NCI-H2171 (cell line): ENCODE results near the gene ITFG1.
"Not testable (repeated sequence)": the region's sequence is repeated elsewhere in the genome, so short reads cannot be mapped to it uniquely, and the experiment has no call there.

Experiments used
- DNase-seq: peaks from one replicate; lab custom pipeline; 2025; lab: John Stamatoyannopoulos, UW

ITFG1 gene

DNA sequence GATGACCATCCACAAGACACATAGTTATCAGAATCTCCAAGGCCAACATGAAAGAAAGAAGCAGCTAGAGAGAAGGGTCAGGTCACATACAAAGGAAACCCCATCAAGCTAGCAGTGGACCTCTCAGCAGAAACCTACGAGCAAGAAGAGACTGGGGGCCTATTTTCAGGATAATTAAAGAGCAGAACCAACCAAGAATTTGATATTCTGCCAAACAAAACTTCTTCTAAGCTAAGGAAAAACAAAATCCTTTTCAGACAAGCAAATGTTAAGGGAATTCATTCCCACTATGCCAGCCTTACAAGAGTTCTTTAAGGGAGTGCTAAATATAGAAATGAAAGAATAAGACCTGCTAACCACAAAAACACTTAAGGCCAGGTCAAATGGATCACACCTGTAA is 47.8 kb downstream of the ITFG1 start:
- DNase-seq: no peak

DNA sequence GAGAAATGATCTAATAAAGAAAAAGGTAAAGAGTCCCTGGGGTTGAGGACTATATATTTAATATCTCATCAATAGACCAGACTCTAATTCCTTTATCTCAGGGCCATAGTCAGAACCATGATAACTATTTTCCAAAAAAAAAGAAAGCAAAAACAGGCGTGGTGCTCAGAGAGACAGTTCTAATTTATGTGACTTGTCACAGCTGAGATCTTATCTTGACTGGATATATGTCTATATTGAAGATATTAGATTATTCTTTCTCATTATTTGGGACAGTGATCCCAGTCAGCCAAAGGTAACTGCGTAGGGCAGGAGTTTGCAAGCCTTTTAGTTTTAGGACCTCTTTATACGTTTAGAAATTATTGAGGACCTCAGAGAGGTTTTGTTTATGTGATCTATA is 52.4 kb downstream of the ITFG1 start:
- DNase-seq: no peak

DNA sequence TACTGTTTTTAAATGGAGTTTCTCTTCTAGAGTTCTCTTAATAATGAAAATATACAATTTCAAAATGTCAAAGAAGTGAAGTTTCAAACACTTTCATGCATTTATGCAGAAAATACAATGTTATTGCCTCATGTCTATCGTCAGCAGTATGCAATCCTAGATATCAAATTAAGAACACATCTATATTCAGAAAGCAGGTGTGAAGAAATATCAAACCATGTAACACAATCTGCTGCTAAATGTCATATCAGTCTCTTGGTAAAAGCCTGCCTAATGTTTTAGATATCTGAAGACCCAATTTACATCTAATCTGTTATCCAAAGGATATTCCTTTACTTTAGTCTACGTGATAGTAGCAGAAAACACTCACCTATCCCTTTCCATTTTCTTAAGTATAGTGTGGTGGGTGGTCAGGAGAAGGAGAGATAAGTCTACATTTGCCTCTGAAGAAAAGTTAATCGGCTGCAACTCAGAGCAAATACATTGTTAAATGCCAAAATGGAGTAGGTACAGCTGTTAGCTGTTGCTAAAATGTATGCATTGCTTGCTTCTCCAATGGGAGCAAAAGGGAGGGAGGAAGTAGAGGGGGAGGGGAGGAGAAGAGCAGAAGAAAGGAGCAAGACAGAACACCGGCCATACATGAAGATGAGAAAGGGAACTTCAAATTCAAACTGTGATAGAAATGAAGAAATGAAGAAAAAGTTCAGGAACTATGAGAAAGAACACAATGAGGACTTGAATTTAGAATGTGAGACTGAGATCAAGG is 64.9 kb downstream of the ITFG1 start:
- no peak for DNase-seq

DNA sequence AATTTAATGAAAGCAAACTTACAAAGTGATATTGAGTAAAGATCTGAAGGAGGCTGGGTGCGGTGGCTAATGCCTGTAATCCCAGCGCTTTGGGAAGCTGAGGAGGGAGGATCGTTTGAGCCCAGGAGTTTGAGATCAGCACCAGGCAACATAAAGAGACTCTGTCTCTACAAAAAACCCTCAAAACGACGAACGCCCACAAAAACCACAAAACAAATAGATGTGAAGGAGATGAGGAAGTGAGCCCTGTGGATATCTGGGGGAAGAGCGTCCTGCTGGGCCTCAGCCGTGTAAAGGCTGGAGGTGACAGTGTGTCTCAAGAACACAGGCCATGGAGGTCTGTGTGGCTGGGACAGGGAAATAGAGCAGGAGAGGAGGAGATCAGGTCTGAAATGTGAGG is 68.8 kb downstream of the ITFG1 start:
- no peak for DNase-seq

DNA sequence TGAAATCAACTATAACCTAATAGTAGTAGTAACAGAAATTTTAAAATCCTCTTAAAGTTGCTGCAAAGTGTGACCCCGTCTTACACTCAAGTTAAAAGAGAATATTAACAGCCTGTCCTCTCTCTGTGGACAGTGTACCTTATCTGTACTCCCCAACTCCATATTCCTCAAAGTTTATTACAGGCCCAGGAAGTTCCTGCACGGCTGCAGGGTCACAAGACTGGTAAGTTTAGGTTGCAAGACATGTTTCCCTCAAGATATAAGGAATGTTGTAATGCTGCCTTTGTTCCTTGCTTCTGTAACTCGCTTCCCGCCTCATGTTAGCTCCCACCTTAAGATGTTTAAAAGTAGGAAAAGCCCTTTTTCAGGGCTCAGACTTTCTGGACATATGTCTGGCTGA is 72.2 kb downstream of the ITFG1 start:
- DNase-seq: no peak

DNA sequence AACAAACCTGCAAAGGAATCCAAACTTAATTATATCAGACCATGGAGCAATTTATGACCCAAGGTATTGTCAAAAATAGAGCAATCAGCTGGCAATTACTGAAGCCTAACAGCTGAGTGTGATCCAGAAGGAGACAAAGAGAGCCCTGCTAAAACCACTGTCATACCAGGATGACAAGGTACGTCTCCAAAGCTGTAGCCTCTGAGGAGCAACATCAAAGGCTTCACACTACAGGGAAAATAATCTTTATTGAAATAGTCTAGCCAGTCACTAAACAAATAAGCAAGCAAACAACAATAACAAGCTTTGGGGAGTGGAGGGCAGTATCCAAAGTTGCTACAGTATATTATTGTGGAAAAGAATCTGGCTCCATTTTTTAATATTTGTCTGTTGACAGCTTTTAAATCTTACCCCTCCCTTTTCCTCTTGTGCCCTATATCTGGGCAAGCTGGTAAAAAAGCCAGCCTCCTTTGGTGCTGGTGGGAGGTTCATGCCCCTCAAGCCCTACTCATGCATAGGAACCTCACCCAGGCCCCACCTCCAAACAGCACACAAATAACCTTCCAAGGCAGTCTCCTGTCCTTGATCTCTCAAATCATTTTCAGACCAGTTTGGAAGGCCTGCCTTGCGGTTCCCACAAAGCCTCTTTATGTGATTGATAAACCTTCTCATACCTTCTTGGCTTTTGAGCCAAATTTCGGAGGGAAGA is 73.7 kb downstream of the ITFG1 start:
- no peak for DNase-seq

DNA sequence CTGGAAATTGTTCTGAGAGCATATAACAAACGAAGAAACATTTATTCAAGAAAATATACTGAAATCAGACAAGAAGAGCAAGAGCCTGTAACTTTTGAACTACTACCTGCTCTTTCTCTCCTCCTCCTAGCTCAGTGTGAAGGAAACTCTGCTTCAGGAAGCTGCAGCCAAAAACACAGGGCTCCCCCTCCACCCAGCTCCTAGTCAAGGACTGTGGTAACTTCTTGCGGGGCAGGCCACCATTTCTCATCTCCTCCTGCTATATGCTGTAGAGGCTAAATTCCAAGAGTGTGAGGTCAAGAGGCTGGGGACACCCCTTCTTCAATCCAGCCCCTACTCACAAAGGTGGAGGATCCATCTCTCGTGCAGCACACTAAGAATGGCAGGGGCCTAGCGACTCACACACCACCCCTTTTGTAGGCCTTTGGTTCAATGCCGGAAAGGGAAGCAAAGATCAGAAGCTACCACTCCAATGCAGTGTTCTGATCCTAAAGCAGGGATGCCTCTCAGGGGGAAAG is 74.6 kb downstream of the ITFG1 start:
- no peak for DNase-seq

DNA sequence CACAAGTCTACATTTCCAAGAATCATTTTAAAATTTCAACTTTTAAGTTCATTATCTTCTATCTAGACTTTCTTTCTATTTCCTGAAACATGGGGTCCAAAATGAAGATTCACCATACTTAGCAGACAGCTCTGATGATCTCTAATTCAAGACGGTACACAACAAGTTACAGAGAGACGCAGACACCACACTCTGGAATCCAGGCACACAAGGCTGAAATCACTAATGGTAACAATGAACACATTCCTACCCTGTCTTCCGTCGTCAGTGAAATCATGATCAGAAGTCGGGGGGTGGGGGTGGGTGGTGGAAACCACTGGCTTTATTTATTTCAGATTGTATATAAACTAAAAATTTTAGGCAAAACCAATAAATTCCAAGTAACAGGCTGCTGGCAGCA is 78.5 kb downstream of the ITFG1 start:
- no peak for DNase-seq

DNA sequence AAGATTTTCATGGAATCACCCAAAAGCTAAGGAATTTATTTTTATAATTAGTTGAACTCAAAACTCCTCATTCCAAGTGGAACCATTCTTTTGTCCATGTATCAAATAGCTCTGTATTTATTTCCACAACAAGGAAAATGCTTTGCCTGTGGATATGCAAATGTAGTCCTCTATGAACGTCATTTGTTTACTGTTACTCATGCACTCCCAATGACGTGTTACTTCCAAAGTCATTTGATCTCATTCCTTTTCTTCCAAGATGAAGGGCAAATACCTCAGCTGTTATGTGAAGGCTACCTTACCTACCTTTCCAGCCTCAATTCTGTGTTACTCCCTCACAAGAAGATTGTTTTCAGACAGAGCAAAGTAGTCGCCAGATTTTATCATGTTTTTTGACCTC is 83.7 kb downstream of the ITFG1 start:
- DNase-seq: no peak

DNA sequence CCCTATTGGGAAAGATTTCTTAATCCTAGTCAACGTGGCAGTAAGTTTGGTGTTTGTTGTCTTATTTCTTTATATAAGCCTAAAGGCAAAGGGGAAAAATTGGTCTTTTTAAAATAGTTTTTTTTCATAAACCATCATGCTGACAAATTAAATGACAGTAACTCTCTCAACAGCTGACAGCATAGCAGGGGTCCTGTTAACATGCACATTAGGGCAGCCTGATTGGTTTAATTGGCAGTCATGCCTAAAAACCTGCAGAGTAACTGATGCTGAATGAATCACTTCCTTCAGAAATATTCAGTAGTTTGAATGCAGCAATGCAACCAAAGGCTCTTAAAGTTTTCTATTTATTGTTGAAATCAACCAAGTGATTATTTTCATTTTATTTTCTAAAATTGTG is 85.4 kb downstream of the ITFG1 start:
- DNase-seq: peak; percentile 20

DNA sequence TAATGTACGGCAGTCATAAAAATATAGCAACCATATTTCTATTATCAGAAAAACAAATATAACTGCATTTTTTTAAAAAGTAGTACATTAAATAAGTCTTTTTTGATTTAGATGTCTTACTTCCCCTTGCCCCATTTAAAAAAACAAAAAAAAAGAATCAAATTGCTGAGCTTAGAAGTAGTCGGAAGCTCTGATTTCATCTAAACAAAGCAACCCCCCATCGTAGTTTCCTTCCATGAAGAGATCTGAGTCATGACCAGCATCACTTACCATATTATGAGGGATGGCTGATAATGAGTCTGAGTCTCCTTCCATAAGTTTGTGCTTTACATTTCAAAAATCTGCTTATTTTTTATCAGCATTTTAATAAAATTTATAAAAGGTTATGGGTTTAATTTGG is 86.2 kb downstream of the ITFG1 start:
- no peak for DNase-seq

DNA sequence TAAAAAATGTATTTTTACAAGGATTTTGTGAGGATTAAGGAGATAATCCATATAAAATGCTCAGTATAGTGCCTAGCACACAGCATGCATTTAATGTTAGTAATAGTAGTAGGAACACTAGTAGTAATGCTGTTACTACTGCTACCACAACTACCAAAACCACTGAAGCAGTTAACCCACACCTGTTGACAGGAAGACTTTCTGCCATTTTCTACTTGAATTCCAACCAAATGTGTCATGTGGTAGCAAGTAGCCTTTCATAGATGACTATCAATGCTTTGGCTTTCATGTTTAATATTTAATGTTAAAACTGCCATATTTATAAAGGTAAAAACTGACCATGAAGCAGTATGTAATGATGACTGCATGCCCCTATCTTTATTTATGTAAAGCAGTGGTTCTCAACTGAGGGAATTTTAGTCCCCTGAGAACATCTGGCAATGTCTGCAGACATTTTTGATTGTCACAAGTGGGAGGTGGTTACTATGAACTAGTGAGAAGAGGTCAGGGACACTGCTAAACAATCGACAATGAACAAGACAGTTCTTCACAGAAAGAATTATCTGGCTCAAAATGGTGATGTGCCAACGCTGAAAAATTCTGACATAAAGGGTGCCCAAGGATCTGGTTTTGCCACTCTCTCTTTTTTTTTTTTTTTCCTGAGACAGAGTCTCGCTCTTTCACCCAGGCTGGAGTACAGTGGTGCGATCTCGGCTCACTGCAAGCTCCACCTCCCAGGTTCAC is 89.4 kb downstream of the ITFG1 start:
- no peak for DNase-seq

DNA sequence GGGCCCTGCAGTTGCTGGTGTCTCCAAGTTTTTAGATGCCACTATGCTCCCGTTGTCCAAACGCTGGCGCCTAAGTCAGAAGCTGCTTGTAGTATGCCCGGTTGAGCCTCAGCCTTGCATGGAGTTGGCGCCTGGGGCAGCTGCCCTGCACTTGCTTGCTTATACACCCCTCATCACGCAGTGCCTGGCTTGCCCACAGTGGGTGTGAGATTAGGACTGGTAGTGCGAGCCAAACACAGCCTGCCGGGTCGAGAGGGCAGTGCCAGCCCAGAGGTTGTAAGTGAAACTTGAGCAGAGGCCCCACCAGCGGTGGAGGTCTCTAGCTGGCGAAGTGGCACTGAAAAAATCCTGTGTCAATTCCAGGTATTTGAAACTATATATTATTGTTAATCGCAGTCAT is 90.3 kb downstream of the ITFG1 start:
- no peak for DNase-seq

DNA sequence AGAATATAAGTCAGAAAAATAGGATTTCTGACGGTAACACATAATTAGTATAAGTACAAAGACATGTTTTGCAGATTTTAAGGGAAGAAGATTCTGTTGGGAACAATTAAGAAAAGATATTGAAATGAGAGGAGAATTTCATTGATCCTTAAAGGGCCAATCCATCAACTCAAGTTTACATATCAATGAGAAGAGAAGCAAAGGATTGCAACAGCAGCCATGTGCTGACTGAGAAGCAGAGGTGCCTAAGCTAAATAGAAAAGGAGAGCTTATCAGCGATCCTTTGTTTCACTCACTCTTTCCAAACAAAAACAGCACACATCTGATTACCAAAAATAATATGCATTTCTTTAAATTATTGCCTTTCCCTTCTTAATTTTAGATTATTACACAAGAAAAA is 94.6 kb downstream of the ITFG1 start:
- DNase-seq: no peak

DNA sequence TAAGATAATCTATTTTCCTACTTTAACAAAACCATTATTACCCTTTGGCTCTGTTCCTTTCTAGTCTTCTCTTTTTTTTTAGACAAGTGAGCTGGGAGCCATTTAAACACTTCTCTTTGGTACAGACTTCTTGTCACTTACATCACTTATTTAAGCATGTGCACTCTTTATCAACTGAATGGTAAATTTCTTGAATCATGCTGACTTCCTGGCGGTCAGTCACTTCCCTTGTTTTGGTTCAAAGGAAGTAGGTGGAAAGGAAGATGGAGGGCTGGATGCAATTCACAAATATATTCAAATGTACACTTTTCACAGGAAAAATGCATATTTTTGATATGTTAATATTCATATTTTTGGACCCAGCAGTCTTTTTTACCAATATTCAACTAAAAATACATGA is 97.1 kb downstream of the ITFG1 start:
- DNase-seq: no peak

DNA sequence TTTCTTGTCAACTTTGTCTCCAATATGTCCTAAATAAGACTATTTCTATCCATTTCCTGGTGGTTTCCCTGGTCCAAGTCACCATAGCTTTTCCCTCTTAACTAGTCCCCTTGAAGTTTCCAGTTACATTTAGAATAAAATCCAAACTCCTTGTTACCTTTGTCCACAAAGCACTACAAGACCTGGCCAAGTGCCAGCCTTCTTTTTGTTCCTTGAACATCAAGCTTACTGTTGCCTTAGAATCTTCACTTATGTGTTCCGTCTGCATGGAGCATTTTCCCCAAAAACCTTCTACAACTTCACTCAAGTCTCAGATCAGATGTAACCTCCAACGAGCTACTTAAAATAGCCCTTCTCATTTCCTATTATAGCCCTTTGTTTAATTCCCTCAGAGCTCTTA is 101.4 kb downstream of the ITFG1 start:
- DNase-seq: no peak

DNA sequence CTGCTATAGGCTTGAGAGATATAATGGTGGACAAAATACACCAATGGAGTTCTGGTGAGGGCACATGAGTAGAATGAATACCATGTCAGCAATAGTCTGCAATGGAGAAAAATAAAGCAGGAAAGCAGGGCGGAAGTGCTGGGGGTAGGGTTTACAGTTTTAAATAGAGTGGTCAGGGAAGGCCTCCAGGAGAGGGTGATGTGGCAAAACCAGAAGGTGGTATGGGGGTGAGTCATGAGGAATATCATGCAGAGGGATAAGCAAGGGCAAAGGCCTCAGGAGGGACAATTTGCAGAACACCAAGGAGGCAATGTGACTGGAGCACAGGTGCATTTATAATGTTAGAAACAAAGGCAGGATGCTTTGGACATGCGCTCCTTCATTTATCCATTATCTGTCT is 102.0 kb downstream of the ITFG1 start:
- no peak for DNase-seq

DNA sequence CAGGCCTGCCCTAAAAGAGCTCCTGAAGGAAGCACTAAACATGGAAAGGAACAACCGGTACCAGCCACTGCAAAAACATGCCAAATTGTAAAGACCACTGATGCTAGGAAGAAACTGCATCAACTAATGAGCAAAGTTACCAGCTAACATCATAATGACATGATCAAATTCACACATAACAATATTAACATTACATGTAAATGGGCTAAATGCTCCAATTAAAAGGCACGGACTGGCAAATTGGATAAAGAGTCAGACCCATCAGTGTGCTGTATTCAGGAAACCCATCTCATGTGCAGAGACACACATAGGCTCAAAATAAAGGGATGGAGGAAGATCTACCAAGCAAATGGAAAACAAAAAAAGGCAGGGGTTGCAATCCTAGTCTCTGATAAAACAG is 111.8 kb downstream of the ITFG1 start:
- DNase-seq: not testable (repeated sequence)

DNA sequence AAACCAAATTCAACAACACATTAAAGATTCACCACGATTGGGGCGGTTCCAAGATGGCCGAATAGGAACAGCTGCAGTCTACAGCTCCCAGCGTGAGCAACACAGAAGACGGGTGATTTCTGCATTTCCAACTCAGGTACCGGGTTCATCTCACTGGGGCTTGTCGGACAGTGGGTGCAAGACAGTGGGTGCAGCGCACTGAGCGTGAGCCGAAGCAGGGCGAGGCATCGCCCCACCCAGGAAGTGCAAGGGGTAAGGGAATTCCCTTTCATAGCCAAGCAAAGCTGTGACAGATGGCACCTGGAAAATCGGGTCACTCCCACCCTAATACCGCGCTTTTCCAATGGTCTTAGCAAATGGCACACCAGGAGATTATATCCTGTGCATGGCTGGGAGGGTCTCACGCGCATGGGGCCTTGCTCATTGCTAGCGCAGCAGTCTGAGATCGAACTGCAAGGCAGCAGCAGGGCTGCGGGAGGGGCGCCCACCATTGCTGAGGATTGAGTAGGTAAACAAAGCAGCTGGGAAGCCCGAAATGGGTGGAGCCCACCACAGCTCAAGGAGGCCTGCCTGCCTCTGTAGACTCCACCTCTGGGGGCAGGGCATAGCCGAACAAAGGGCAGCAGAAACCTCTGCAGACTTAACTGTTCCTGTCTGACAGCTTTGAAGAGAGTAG is 113.7 kb downstream of the ITFG1 start:
- DNase-seq: not testable (repeated sequence)

DNA sequence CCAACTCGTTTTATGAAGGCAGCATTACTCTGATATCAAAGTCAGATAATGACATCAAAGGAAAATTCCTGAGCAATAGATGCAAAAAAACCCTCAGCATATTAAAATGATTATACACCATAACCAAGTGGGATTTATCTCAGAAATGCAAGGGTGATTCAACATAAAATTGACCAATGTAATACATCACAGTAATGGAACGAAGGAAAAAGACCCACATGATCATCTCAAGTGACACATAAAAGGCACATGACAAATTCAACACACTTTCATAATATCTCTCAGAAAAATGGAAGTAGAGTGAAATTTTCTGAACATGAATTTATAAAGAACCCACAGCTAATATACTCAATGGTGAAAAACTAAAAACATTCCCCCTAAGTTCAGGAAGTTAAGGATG is 118.8 kb downstream of the ITFG1 start:
- no peak for DNase-seq

DNA sequence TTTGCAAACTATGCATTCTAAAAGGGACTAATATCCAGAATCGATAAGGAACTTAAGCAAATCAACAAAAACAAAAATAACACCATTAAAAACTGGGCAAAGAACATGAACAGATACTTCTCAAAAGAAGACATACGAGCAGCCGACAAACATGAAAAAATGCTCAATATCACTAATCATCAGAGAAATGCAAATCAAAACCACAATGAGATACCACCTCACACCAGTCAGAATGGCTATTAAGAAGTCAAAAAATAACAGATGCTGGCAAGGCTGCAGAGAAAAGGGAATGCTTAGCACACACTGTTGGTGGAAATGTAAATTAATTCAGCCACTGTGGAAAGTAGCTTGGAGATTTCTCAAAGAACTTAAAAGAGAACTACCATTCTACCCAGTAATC is 130.3 kb downstream of the ITFG1 start:
- not testable (repeated sequence) for DNase-seq

DNA sequence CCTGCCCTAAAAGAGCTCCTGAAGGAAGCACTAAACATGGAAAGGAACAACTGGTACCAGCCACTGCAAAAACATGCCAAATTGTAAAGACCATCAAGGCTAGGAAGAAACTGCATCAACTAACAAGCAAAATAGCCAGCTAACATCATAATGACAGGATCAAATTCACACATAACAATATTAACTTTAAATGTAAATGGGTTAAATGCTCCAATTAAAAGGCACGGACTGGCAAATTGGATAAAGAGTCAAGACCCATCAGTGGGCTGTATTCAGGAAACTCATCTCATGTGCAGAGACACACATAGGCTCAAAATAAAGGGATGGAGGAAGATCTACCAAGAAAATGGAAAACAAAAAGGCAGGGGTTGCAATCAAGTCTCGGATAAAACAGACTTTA is 136.6 kb downstream of the ITFG1 start:
- DNase-seq: not testable (repeated sequence)
